ENCODE results near the gene MAN1C1.
"Not testable (repeated sequence)": the region's sequence is repeated elsewhere in the genome, so short reads cannot be mapped to it uniquely, and the experiment has no call there.

Gene MAN1C1

GRCh38 chr1:25723250-25723880 lies 106.8 kb downstream of the MAN1C1 start:
- no peak for DNase-seq

GRCh38 chr1:25724201-25724600 lies 107.6 kb downstream of the MAN1C1 start:
- no peak for DNase-seq

GRCh38 chr1:25724966-25725365 lies 108.4 kb downstream of the MAN1C1 start:
- DNase-seq = no peak

- no peak for DNase-seq
These were observed 108.9 kb downstream of the MAN1C1 start for GRCh38 chr1:25725482-25725881.

DNA sequence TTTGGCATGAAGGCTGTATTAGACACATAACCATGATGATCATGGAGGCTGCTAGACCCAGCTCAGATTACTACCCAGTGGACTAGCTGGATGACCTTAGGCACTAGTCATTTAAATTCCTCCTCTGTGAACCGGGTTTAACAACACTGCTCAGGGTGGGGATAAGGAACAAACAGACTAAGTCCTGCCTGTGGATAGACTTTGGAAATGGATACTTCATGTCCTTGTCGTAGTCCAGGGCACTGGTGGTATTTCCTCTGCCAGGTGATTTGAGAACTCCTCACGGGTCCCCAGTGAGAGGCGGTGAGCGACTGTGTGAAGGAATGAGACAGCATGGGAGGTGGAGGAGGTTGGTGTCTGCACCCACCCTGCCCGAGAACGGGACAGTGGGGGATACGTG lies 110.5 kb downstream of the MAN1C1 start:
- DNase-seq = no peak

DNA sequence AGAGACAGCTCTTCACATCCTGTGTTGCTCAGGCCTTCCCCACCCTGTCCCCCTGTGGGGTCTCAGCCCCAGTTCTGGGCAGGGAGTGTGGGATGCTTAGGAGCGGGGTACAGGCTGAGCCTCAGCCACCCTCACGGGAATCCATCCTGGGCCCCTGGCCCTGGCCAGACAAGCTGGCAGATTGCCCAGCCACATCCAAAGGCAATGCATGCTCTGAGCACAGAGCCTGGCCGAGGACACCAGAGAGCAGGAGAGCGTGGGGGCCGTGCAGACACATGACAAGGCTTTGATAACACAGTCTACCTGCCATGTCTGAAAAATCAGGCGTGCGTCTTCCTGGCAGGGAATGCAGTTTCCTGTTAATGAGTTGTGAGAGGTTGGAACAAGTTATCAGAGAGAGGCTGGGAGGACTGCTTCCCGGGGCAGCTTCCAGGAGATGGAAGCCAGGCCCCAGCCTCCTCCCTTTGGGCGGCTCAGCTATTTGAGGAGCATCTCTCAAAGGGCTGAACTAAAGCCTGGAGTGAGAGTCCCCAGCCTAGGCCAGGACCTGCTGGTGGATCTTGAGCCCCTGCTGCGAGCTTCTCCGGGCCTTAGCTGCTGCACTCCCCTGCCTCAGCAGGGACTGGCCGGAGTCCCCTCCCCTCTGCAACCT lies 111.2 kb downstream of the MAN1C1 start:
- DNase-seq = no peak

GRCh38 chr1:25728301-25728935 lies 111.8 kb downstream of the MAN1C1 start:
- DNase-seq = no peak

DNA sequence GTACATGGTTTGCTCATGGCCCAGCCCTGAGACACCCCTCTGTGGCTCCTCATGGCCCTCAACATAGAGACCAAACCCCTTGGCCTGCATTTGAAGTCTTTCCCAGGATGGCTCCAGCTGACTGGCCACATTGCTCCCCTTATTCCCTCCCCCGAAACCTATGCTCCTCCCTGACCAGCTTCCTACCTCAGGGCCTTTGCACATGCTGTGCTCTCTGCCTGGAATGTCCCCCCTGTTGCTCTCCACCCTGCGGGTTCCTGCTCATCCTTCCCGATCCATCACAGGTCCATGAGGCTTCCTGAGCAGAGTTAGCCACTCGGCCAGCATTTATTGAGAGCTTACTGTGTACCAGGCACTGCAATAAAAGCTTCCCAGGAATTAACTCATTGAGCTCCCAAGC lies 112.5 kb downstream of the MAN1C1 start:
- DNase-seq = no peak

- no peak for DNase-seq
These were observed 113.4 kb downstream of the MAN1C1 start for GRCh38 chr1:25729790-25730644.

DNA sequence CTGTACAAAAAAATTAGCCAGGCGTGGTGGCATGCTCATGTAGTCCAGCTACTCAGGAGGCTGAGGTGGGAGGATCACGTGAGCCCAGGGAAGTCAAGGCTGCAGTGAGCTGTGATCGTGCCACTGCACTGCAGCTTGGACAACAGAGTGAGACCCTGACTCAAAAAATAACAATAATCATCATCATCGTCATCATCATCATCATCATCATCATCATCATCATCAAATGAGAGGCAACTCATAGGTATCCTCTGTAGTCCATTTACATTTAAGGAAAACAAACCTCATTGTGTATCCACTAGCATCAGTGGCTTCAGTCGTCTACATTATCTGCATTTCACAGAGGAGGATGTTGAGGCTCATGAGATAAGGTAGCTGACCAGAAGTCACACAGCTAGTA lies 114.6 kb downstream of the MAN1C1 start:
- DNase-seq = no peak

GRCh38 chr1:25731626-25732370 lies 115.2 kb downstream of the MAN1C1 start:
- DNase-seq = no peak

GRCh38 chr1:25732821-25733220 lies 116.2 kb downstream of the MAN1C1 start:
- no peak for DNase-seq

DNA sequence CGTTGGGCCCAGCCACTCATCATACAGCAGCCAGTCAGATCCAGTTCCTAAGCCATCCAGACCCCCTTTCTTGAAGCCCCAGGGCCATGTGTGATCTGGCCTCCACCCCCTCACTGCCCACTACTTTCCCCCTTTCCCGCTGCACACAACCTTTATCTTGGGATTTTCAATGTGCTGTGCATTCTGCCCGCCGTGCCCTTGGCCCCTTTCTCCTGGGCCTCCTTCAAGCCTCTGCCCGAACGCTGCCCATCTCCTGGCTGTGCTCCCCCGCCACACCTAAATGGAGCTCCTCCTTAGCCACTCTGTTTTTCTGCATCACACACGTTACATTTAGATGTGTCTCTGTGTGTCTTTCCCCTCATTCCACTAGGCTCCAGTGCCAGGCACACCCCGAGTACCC lies 116.7 kb downstream of the MAN1C1 start:
- DNase-seq = no peak

GRCh38 chr1:25734991-25735390 lies 118.4 kb downstream of the MAN1C1 start:
- DNase-seq = not testable (repeated sequence)

- DNase-seq = no peak
These were observed 119.5 kb downstream of the MAN1C1 start for GRCh38 chr1:25735956-25736529.

GRCh38 chr1:25737130-25737529 lies 120.5 kb downstream of the MAN1C1 start:
- DNase-seq = no peak

- no peak for DNase-seq
These were observed 121.9 kb downstream of the MAN1C1 start for GRCh38 chr1:25738499-25738898.

DNA sequence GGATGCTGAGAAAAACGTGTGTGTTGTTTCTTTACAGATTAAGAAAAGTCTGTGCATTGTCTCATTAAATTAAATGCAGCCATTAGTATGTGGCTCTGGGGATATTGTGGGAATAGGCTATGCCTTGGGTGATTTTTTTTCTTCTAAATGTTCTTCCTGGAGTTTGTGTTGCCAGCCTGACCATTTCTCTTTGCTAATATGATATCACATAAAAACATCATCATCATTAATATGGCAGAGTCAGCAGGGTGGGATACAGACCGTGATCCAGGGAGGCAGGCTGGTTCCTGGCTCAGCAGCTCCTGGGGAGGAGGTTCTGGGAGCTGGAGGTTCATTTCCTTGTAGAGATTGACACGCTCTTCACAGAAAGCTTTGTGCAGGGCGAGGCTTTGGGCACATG lies 122.8 kb downstream of the MAN1C1 start:
- DNase-seq = no peak

DNA sequence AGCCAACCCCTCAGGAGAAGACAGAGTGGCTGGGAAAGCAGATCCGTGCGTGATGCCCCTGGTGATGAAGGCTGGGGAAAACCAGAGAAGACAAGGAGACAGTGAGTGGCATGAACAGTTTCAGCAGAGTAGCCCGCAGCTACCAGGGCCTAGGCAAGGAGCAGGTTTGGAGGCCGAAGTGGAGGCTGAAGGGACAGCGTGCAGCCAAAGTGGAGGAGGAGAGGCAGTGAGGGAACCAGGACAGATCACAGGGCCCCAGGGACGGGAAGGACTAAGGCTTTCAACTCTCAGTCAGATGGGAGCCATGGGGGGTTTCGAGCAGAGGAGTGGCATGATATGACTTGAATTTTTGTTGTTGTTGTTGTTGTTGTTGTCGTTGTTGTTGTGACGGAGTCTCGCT lies 123.5 kb downstream of the MAN1C1 start:
- no peak for DNase-seq

DNA sequence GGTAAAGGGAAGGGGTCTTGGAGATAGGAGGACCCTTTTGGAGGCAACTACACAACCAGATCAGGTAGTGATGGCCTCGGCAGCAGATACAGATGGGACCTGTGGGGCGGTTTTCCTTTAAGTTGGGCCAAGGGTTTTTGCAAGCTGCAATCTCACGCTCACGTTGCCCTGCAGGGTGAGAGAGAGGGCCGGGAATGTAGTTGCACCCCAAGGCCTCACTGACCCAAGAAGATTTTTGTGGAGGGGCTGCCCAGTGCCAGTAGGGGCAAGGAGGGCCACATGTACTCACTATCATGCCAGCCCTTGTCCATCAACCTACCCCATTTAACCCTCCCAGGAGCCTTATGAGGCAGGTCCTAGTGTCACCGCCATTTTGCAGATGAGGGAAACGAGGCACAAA lies 125.7 kb downstream of the MAN1C1 start:
- no peak for DNase-seq

DNA sequence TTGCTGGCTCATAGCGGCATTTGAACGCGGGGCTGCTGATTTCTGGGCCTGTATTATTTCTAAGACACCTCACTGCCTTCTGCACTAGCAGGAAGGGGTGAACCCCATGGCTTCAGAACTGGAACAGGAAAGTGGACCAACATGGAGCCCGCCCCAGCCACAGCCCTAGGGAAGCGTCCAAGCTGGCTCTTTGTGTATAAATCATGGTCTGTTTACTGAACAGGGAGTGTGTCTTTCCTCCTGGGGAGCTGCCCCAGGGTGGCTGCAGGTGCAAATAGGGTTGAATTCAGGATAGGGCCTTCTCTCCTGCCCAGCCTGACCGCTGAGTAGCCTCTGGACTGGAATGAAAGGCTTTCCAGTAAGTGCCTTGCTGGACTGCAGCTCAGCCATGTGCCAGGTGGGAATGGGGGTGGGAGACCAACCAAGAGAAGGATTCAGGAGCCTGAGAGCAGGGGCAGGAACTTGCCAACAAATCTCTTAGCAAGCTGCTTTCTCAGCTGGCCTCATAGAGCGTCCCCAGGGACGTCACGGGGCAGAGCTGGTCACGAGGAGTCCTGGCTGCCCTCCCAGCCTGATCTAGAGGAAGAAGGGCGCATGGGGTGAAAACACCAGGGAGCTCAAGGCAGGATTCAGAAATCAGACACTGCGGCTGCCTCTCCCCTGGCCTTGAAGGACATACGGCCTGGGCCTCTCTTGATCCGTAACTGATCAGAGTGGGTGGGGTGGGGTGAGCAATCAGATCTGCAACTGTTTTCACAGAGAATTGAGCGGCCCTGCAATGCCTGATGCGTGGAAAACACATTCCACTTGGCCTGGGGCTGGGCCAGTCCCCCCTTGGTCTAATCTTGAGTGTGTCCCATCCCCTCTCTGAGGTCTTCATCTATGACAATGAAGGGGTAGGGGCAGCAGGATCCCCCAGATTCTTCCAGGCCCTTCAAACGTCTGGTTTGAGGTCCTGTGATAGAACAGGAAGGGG lies 126.9 kb downstream of the MAN1C1 start:
- DNase-seq = no peak
